ENCODE results near the gene PHF2. TPM values are rescaled to one million over a fixed set of nuclear protein-coding genes. Genes with fewer than 3 reads are reported as not detected.

Gene PHF2
- total RNA-seq, 1 donor from 2014 or later, result 12.1 TPM

DNA sequence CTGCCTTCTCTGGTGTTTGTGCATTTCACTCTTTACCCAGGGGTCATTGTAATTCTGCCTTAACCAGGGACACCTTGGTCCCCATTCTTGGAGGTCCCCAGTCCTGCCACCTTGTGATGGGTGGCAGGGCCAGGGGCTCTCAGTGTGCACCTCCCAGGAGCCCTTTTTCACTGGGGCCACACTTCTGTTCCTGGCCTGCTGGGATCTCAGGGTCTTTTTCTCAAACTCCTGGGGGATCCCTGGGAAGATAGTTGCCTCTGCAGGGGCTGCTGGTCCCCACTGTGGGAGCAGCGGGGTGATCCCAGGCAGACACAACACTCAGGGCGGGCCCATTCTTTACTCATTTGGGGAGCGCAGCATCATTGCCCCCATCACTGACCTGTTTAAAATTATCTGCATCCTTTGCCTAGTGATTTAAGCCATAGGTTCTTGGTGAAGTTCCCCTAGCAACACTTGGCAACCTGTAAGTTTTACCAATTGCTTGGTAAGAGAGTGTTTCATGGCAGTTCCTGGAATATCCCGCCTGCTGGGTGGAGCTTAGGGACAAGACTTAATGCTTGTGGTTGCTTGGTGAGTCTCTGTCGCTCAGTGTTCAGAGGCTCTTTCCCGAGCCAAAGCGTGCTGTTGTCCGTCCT lies 15.7 kb downstream of the PHF2 start:
- H3K4me3 Mint-ChIP-seq (ENCODE audit: unreplicated experiment), result no peak overlapping the region
- Histone ChIP-seq H3K27me3 (ENCODE audit: insufficient read depth, low read length) (no peaks in the 10 kb centered on the region), H2AFZ (ENCODE audit: low read depth, low read length) (no peak overlapping the region), H3K9me3 (ENCODE audit: insufficient read depth, low read depth, low read length) (no peaks in the 10 kb centered on the region), H3K36me3 (ENCODE audit: insufficient read depth, low read length) (no peaks in the 10 kb centered on the region), H3K4me3 (ENCODE audit: insufficient read depth, low read depth, low read length) (no peak overlapping the region), H3K27ac (ENCODE audit: low read depth, low read length) (no peak overlapping the region), H3K9ac (ENCODE audit: low read length) (no peak overlapping the region), H4K20me1 (ENCODE audit: insufficient read depth, low read length) (peaks cover 92% of the 10 kb centered on the region), H3K79me2 (ENCODE audit: insufficient read depth, low read length) (peaks cover 90% of the 10 kb centered on the region), H3K4me1 (ENCODE audit: insufficient read depth, low read length) (peaks cover 11% of the 10 kb centered on the region), H3K4me2 (ENCODE audit: low read length) (no peak overlapping the region)
- H3K27ac Mint-ChIP-seq (ENCODE audit: unreplicated experiment), result no peak overlapping the region
- H3K4me1 Mint-ChIP-seq (ENCODE audit: low read depth, unreplicated experiment), result peaks cover 24% of the 10 kb centered on the region
- H3K27me3 Mint-ChIP-seq (ENCODE audit: low read depth, unreplicated experiment), result no peaks in the 10 kb centered on the region
- FAIRE-seq (no peak), DNase-seq (ENCODE audit: low read depth) (no peak)
- no peaks in the 10 kb centered on the region for H3K9me3 Mint-ChIP-seq (ENCODE audit: unreplicated experiment)
- H3K36me3 Mint-ChIP-seq (ENCODE audit: low read depth, unreplicated experiment), result peaks cover 3% of the 10 kb centered on the region
- TF ChIP-seq, protein P1, sequence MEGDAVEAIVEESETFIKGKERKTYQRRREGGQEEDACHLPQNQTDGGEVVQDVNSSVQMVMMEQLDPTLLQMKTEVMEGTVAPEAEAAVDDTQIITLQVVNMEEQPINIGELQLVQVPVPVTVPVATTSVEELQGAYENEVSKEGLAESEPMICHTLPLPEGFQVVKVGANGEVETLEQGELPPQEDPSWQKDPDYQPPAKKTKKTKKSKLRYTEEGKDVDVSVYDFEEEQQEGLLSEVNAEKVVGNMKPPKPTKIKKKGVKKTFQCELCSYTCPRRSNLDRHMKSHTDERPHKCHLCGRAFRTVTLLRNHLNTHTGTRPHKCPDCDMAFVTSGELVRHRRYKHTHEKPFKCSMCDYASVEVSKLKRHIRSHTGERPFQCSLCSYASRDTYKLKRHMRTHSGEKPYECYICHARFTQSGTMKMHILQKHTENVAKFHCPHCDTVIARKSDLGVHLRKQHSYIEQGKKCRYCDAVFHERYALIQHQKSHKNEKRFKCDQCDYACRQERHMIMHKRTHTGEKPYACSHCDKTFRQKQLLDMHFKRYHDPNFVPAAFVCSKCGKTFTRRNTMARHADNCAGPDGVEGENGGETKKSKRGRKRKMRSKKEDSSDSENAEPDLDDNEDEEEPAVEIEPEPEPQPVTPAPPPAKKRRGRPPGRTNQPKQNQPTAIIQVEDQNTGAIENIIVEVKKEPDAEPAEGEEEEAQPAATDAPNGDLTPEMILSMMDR (IDR thresholded peaks at IDR 0.05; ENCODE audit: insufficient read depth, low read depth, low read length), result no peak
- TF ChIP-seq EZH2 (IDR thresholded peaks at IDR 0.05; ENCODE audit: insufficient read depth, low read length), result no peak

DNA sequence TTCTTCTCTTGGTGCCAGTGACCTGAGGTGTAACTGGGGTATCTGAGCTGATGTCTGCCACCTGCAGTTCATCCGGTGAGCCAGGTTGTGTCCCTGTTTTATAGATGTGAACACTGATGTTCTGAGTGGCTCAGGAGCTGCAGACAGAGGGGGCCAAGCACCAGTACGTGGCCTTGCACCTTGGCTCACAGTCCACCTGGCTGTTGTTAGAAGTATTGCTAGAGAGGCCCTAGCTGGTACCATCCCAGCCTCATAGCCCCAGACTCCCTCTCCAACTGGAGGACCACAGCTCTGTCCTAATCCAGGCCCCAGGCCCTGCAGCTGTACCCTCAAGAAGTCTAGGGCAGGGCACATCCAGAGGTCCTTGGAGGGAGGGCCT lies 16.2 kb downstream of the PHF2 start:
- no peaks in the 10 kb centered on the region for H3K9me3 Mint-ChIP-seq (ENCODE audit: unreplicated experiment)
- H3K27ac Mint-ChIP-seq (ENCODE audit: unreplicated experiment), result no peak overlapping the region
- Histone ChIP-seq H2AFZ (ENCODE audit: low read depth, low read length) (no peak overlapping the region), H3K9ac (ENCODE audit: low read length) (no peak overlapping the region), H3K79me2 (ENCODE audit: insufficient read depth, low read length) (peaks cover 90% of the 10 kb centered on the region), H3K9me3 (ENCODE audit: insufficient read depth, low read depth, low read length) (no peaks in the 10 kb centered on the region), H3K4me1 (ENCODE audit: insufficient read depth, low read length) (peaks cover 11% of the 10 kb centered on the region), H3K4me3 (ENCODE audit: insufficient read depth, low read depth, low read length) (no peak overlapping the region), H4K20me1 (ENCODE audit: insufficient read depth, low read length) (peaks cover 92% of the 10 kb centered on the region), H3K27me3 (ENCODE audit: insufficient read depth, low read length) (no peaks in the 10 kb centered on the region), H3K36me3 (ENCODE audit: insufficient read depth, low read length) (no peaks in the 10 kb centered on the region), H3K27ac (ENCODE audit: low read depth, low read length) (no peak overlapping the region), H3K4me2 (ENCODE audit: low read length) (no peak overlapping the region)
- no peak for TF ChIP-seq EZH2 (IDR thresholded peaks at IDR 0.05; ENCODE audit: insufficient read depth, low read length)
- TF ChIP-seq, protein P1 (IDR thresholded peaks at IDR 0.05; ENCODE audit: insufficient read depth, low read depth, low read length), result no peak
- H3K36me3 Mint-ChIP-seq (ENCODE audit: low read depth, unreplicated experiment), result peaks cover 3% of the 10 kb centered on the region
- H3K4me3 Mint-ChIP-seq (ENCODE audit: unreplicated experiment), result no peak overlapping the region
- DNase-seq (ENCODE audit: low read depth), result no peak
- peaks cover 24% of the 10 kb centered on the region for H3K4me1 Mint-ChIP-seq (ENCODE audit: low read depth, unreplicated experiment)
- no peaks in the 10 kb centered on the region for H3K27me3 Mint-ChIP-seq (ENCODE audit: low read depth, unreplicated experiment)
- no peak for FAIRE-seq

DNA sequence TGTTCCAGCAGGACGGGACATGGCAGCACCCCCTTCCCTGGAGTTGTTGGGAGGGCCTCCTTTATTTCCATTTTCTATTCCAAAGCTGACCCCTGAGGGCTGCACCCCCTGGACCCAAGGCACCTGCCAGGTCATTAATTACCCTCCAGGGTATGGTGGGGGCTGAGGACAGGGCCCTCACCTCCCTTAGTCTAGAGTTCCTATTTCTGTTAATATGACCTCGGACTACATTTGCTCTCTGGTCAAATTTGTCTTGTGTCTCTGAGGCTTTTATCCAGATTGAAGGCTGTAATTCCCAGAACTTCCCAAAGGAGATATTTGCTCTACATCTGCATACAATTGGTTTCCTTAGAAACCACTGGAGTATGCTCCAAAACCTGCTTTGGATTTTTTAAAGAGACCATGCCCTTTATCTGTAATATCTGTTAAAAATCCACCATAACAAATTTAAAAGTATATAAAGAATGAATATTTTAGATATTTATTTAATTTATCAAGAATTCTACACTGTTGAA lies 16.8 kb downstream of the PHF2 start:
- H3K27me3 ChIP-seq (ENCODE audit: insufficient read depth, low read length), result no peaks in the 10 kb centered on the region
- peaks cover 11% of the 10 kb centered on the region for H3K4me1 ChIP-seq (ENCODE audit: insufficient read depth, low read length)
- H3K36me3 Mint-ChIP-seq (ENCODE audit: low read depth, unreplicated experiment), result peaks cover 3% of the 10 kb centered on the region
- no peak overlapping the region for H2AFZ ChIP-seq (ENCODE audit: low read depth, low read length)
- H3K9me3 Mint-ChIP-seq (ENCODE audit: unreplicated experiment), result no peaks in the 10 kb centered on the region
- no peaks in the 10 kb centered on the region for H3K9me3 ChIP-seq (ENCODE audit: insufficient read depth, low read depth, low read length)
- no peak overlapping the region for H3K4me3 Mint-ChIP-seq (ENCODE audit: unreplicated experiment)
- no peak overlapping the region for H3K9ac ChIP-seq (ENCODE audit: low read length)
- peaks cover 92% of the 10 kb centered on the region for H4K20me1 ChIP-seq (ENCODE audit: insufficient read depth, low read length)
- peaks cover 90% of the 10 kb centered on the region for H3K79me2 ChIP-seq (ENCODE audit: insufficient read depth, low read length)
- H3K27ac Mint-ChIP-seq (ENCODE audit: unreplicated experiment), result no peak overlapping the region
- no peaks in the 10 kb centered on the region for H3K36me3 ChIP-seq (ENCODE audit: insufficient read depth, low read length)
- no peak overlapping the region for H3K27ac ChIP-seq (ENCODE audit: low read depth, low read length)
- no peak for TF ChIP-seq EZH2 (IDR thresholded peaks at IDR 0.05; ENCODE audit: insufficient read depth, low read length)
- TF ChIP-seq, protein P1 (IDR thresholded peaks at IDR 0.05; ENCODE audit: insufficient read depth, low read depth, low read length), result no peak
- FAIRE-seq, result no peak
- no peak for DNase-seq (ENCODE audit: low read depth)
- H3K4me3 ChIP-seq (ENCODE audit: insufficient read depth, low read depth, low read length), result no peak overlapping the region
- H3K4me2 ChIP-seq (ENCODE audit: low read length), result no peak overlapping the region
- H3K27me3 Mint-ChIP-seq (ENCODE audit: low read depth, unreplicated experiment), result no peaks in the 10 kb centered on the region
- peaks cover 24% of the 10 kb centered on the region for H3K4me1 Mint-ChIP-seq (ENCODE audit: low read depth, unreplicated experiment)
